G401 (cell line): Measurements from ENCODE around the gene TMSB4X. TPM values are rescaled to one million over a fixed set of nuclear protein-coding genes. Genes with fewer than 3 reads are reported as not detected.
"Not testable (repeated sequence)": the region's sequence is repeated elsewhere in the genome, so short reads cannot be mapped to it uniquely, and the experiment has no call there.

ENCODE experiments used
- DNase-seq: peaks from one replicate; pipeline ENCODE4 v3.0.0-alpha.2; 2015; ENCODE audit warnings: low spot score
- in situ Hi-C: cut with HindIII; loops from 2 replicates; pipeline ENCODE4 v1.10.0; 2016; ENCODE audit warnings: low sequenced_read_pairs, mixed read lengths
- total RNA-seq: library from RNA; depleted of rRNA; stranded (reverse); fragments of >200 nt; shearing (Covaris generic); gene quantifications from 2 replicates; pipeline ENCODE4 v1.2.3, GENCODE V29; 2014

The TMSB4X gene
- total RNA-seq, 1 experiment from 2014 or later = 2,749 TPM

GRCh38 chrX:12953420-12953819 is 21.5 kb upstream of the TMSB4X start:
- no peak for DNase-seq
- in situ Hi-C loops = no loop called here

- in situ Hi-C loops = no loop called here
- DNase-seq = no peak
Measured at GRCh38 chrX:12954376-12954775, 20.5 kb upstream of the TMSB4X start.

- in situ Hi-C loops = no loop called here
- no peak for DNase-seq
Measured at GRCh38 chrX:12954981-12955380, 19.9 kb upstream of the TMSB4X start.

- no peak for DNase-seq
- in situ Hi-C loops = no loop called here
Measured at GRCh38 chrX:12955882-12956703, 18.8 kb upstream of the TMSB4X start.

GRCh38 chrX:12956704-12957534 is 18.0 kb upstream of the TMSB4X start:
- in situ Hi-C loops = no loop called here
- DNase-seq = no peak

- DNase-seq = no peak
- in situ Hi-C loops = no loop called here
Measured at GRCh38 chrX:12958059-12958458, 16.9 kb upstream of the TMSB4X start.

GRCh38 chrX:12958461-12958860 is 16.4 kb upstream of the TMSB4X start:
- in situ Hi-C loops = no loop called here
- no peak for DNase-seq

GRCh38 chrX:12961196-12961718 is 13.7 kb upstream of the TMSB4X start:
- no peak for DNase-seq
- in situ Hi-C loops = no loop called here

GRCh38 chrX:12962041-12962504 is 12.8 kb upstream of the TMSB4X start:
- no peak for DNase-seq
- in situ Hi-C loops = no loop called here

GRCh38 chrX:12963210-12963850 is 11.6 kb upstream of the TMSB4X start:
- DNase-seq, in situ Hi-C loops: not testable (repeated sequence)

GRCh38 chrX:12965131-12965940 is 9.6 kb upstream of the TMSB4X start:
- in situ Hi-C loops = no loop called here
- DNase-seq = no peak

- in situ Hi-C loops = no loop called here
- no peak for DNase-seq
Measured at GRCh38 chrX:12966151-12966550, 8.8 kb upstream of the TMSB4X start.

- in situ Hi-C loops = no loop called here
- no peak for DNase-seq
Measured at GRCh38 chrX:12967711-12968465, 7.0 kb upstream of the TMSB4X start.

GRCh38 chrX:12970691-12971202 is 4.2 kb upstream of the TMSB4X start:
- DNase-seq = peak; percentile 59

GRCh38 chrX:12971282-12972003 is 3.5 kb upstream of the TMSB4X start:
- peak; percentile 64 for DNase-seq
- in situ Hi-C loops = no loop called here

More at GRCh38 chrX:12970691-12971202, 4.2 kb upstream of the TMSB4X start:
- in situ Hi-C loops = no loop called here

GRCh38 chrX:12972243-12972642 is 2.7 kb upstream of the TMSB4X start:
- peak; percentile 16 for DNase-seq
- in situ Hi-C loops = no loop called here

- in situ Hi-C loops = no loop called here
- DNase-seq = no peak
Measured at GRCh38 chrX:12972878-12973560, 1.9 kb upstream of the TMSB4X start.
